ENCODE results near the gene C2CD4C. TPM values are rescaled to one million over a fixed set of nuclear protein-coding genes. Genes with fewer than 3 reads are reported as not detected.

Gene C2CD4C
- total and polyA plus RNA-seq, 4 donors, result 0.88 to 1.4 (median 1.2) TPM

DNA sequence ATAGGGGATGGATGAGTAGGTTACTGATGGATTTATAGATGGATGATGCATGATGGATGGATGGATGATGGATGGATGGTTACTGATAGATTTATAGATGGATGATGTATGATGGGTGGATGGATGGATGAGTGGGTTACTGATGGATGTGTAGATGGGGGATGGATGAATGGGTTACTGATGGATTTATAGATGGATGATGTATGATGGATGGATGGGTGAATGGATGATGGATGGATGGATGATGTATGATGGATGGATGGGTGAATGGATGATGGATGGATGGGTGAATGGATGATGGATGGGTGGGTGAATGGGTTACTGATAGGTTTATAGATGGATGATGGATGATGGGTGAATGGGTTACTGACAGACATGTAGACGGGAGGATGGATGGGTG is 6.3 kb upstream of the C2CD4C start:
- peaks cover 0 to 12% (median 2%) of the 10 kb centered on the region in 5 donors for H3K4me1 ChIP-seq (ENCODE audit: control insufficient read depth in 5 of 5, insufficient read depth in 5 of 5, low read length in 5 of 5)
- no peak for DNase-seq
- WGBS, 2 donors, result 94 to 100% methylated on average over 1 of the region's 1 CpG
- no peak overlapping the region for H3K27ac ChIP-seq (ENCODE audit: low read depth in 1 of 2, low read length in 1 of 2)
- TF ChIP-seq CTCF (IDR thresholded peaks at IDR 0.05; ENCODE audit: control extremely low read depth, extremely low read depth), result no peak
- peaks cover 0 to 2% (median under 1%) of the 10 kb centered on the region in 3 donors for H3K27me3 ChIP-seq (ENCODE audit: control insufficient read depth in 3 of 3, insufficient read depth in 3 of 3, low read length in 2 of 3)
- peaks cover 0 to 5% (median 0%) of the 10 kb centered on the region in 4 donors for H3K36me3 ChIP-seq (ENCODE audit: control insufficient read depth in 4 of 4, insufficient read depth in 4 of 4, low read length in 4 of 4)
- no peak overlapping the region for H3K4me3 ChIP-seq
- ATAC-seq (ENCODE audit: insufficient read depth, low FRiP score), result no peak
- peaks cover 0 to 2% (median 0%) of the 10 kb centered on the region in 4 donors for H3K9me3 ChIP-seq (ENCODE audit: control insufficient read depth in 4 of 4, insufficient read depth in 3 of 4, low read length in 3 of 4)
- no peak overlapping the region for H3K9ac ChIP-seq (ENCODE audit: insufficient read depth in 1 of 2, low read length in 2 of 2)

DNA sequence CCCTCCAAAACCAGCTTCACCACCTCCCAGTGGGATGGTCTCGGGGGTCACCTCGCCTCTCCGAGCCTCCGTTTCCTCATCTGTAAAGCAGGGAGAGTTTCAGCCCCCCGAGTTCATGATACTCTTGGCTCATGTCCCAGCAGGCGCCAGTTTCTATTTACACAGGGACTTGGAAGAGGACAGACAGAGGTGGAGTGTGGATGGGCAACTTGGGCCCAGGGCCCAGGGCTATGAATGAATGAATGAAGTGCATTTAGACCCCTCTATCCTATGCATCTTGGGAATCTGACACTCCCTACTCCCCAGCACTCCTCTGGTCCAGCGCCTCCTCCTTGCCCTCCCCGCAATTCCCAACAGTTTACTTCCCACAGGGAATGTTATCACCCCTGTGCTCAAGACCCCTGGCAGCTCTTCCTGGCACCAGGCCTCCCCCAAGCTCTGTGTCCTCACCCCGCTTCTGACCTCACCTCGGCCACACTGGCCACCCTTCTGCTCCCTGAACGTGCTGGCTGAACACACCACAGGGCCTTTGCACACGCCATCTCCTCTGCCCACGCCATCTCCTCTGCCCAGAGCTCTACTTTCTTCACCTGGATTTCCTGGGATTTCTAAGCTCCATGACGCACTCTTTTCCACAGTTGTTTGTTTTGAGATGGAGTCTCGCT is 4.9 kb upstream of the C2CD4C start:
- 69 to 91% methylated on average over 15 of the region's 15 CpGs for WGBS, 2 donors
- DNase-seq (no peak), ATAC-seq (ENCODE audit: insufficient read depth, low FRiP score) (no peak)
- no peak for TF ChIP-seq CTCF (IDR thresholded peaks at IDR 0.05; ENCODE audit: control extremely low read depth, extremely low read depth)
- no peak overlapping the region for H3K9ac ChIP-seq (ENCODE audit: insufficient read depth in 1 of 2, low read length in 2 of 2)
- peaks cover 0 to 2% (median 0%) of the 10 kb centered on the region in 4 donors for H3K9me3 ChIP-seq (ENCODE audit: control insufficient read depth in 4 of 4, insufficient read depth in 3 of 4, low read length in 3 of 4)
- no peak overlapping the region for H3K4me3 ChIP-seq
- peaks cover 0 to 5% (median 0%) of the 10 kb centered on the region in 4 donors for H3K36me3 ChIP-seq (ENCODE audit: control insufficient read depth in 4 of 4, insufficient read depth in 4 of 4, low read length in 4 of 4)
- no peak overlapping the region for H3K27ac ChIP-seq (ENCODE audit: low read depth in 1 of 2, low read length in 1 of 2)
- H3K27me3 ChIP-seq (ENCODE audit: control insufficient read depth in 3 of 3, insufficient read depth in 3 of 3, low read length in 2 of 3), result peaks cover 0 to 11% (median 11%) of the 10 kb centered on the region in 3 donors
- peaks cover 0 to 6% (median 4%) of the 10 kb centered on the region in 5 donors for H3K4me1 ChIP-seq (ENCODE audit: control insufficient read depth in 5 of 5, insufficient read depth in 5 of 5, low read length in 5 of 5)

GRCh38 chr19:412356-413355 is 3.7 kb upstream of the C2CD4C start:
- peaks cover 0 to 3% (median 0%) of the 10 kb centered on the region in 4 donors for H3K36me3 ChIP-seq (ENCODE audit: control insufficient read depth in 4 of 4, insufficient read depth in 4 of 4, low read length in 4 of 4)
- 51 to 58% methylated on average over 27 to 36 of the region's 36 CpGs for WGBS, 2 donors
- DNase-seq, result no peak
- no peak overlapping the region for H3K27ac ChIP-seq (ENCODE audit: low read depth in 1 of 2, low read length in 1 of 2)
- ATAC-seq (ENCODE audit: insufficient read depth, low FRiP score), result no peak
- TF ChIP-seq CTCF (IDR thresholded peaks at IDR 0.05; ENCODE audit: control extremely low read depth, extremely low read depth), result no peak
- peaks cover 0 to 2% (median 0%) of the 10 kb centered on the region in 4 donors for H3K9me3 ChIP-seq (ENCODE audit: control insufficient read depth in 4 of 4, insufficient read depth in 3 of 4, low read length in 3 of 4)
- H3K9ac ChIP-seq (ENCODE audit: insufficient read depth in 1 of 2, low read length in 2 of 2), result no peak overlapping the region
- peaks cover 0 to 6% (median 4%) of the 10 kb centered on the region in 5 donors for H3K4me1 ChIP-seq (ENCODE audit: control insufficient read depth in 5 of 5, insufficient read depth in 5 of 5, low read length in 5 of 5)
- peaks cover 3 to 16% (median 11%) of the 10 kb centered on the region in 3 donors for H3K27me3 ChIP-seq (ENCODE audit: control insufficient read depth in 3 of 3, insufficient read depth in 3 of 3, low read length in 2 of 3)
- H3K4me3 ChIP-seq, result no peak overlapping the region

Data from lung (tissue), 12 donors.